Activated CD4-positive, alpha-beta T cell treated with anti-CD3 and anti-CD28 coated beads, Interleukin-2, amount 50 U/mL, for 24 hours (primary cell): ENCODE results near the gene SH3GLB2.
"Not testable (repeated sequence)": the region's sequence is repeated elsewhere in the genome, so short reads cannot be mapped to it uniquely, and the experiment has no call there.

Experiments used
- DNase-seq, 2 donors: peaks; one replicate each; pipeline ENCODE4 v3.0.0-alpha.2; 2020; ENCODE audit warnings: low read depth in 1 of 2, low spot score in 1 of 2

The SH3GLB2 gene

GRCh38 chr9:129001504-129002325 is 26.4 kb downstream of the SH3GLB2 start:
- no peak for DNase-seq

GRCh38 chr9:128999581-129000206 is 28.4 kb downstream of the SH3GLB2 start:
- no peak for DNase-seq

GRCh38 chr9:128998462-128998861 is 29.7 kb downstream of the SH3GLB2 start:
- DNase-seq = no peak

GRCh38 chr9:128995791-128996190 is 32.3 kb downstream of the SH3GLB2 start:
- no peak for DNase-seq

GRCh38 chr9:128992995-128993394 is 35.1 kb downstream of the SH3GLB2 start:
- no peak for DNase-seq

GRCh38 chr9:128987805-128988204 is 40.3 kb downstream of the SH3GLB2 start:
- DNase-seq = no peak

GRCh38 chr9:128986671-128987070 is 41.5 kb downstream of the SH3GLB2 start:
- DNase-seq = no peak

GRCh38 chr9:128983536-128983935 is 44.6 kb downstream of the SH3GLB2 start:
- DNase-seq = no peak

- no peak for DNase-seq
Observed at GRCh38 chr9:128979111-128979510, 49.0 kb downstream of the SH3GLB2 start.

- no peak for DNase-seq
Observed at GRCh38 chr9:128972956-128973355, 55.2 kb downstream of the SH3GLB2 start.

- DNase-seq = no peak
Observed at GRCh38 chr9:128969491-128969890, 58.6 kb downstream of the SH3GLB2 start.

GRCh38 chr9:128961403-128961802 is 66.7 kb downstream of the SH3GLB2 start:
- not testable (repeated sequence) for DNase-seq
